K562 (cell line): Measurements from ENCODE around the gene ZNF318. TPM values are rescaled to one million over a fixed set of nuclear protein-coding genes. Genes with fewer than 3 reads are reported as not detected.

ENCODE experiments used
- ATAC-seq: fragments of 200-7000 bp; cut with Tn5 transposase; 3 replicates; pipeline ENCODE4 v1.9.1; 2020; ENCODE audit warnings: moderate library complexity
- BruUV-seq: library from RNA; stranded (reverse); fragments of 400-500 nt; replicated peaks from 2 replicates; lab custom pipeline; 2021; lab: Mats Ljungman, UMichigan
- CTCF ChIA-PET: fragments of 300-600 bp; formaldehyde crosslinking; extraction: SDS; loops from one replicate; lab custom pipeline; 2021; ENCODE audit warnings: low intra/inter-chr PET ratio; lab: Yijun Ruan, JAX
- POLR2A ChIA-PET: fragments of 300-600, 350-650 bp; sonication (Branson Sonifier 250); formaldehyde crosslinking; extraction: SDS; loops from one replicate; lab custom pipeline; 2021; ENCODE audit warnings: antibody characterized with exemption, inconsistent platforms; lab: Yijun Ruan, JAX
- DNase-seq, 4 experiments: peaks; one replicate each; pipeline versions ENCODE4 v3.0.0 to v3.0.0-alpha.2; 2011 to 2018; ENCODE audit warnings: low spot score in 3 of 4, mixed read lengths in 3 of 4; ENCODE audit errors: extremely low read depth in 1 of 4
- FAIRE-seq: peaks from 2 replicates; lab custom pipeline; 2011; peaks lifted over from hg19 to GRCh38; lab: Jason Lieb, UNC
- H2AFZ ChIP-seq: 2 replicates; pipeline ENCODE4 v1.6.0; 2011; ENCODE audit warnings: low read depth, low read length, control low read depth, inconsistent platforms
- H3K27ac ChIP-seq: fragments of 200-600 bp; 3 replicates; pipeline ENCODE4 v1.8.0; 2011; ENCODE audit warnings: low read depth, mild to moderate bottlenecking, control low read depth, inconsistent platforms, low read length, moderate library complexity, mixed read lengths; ENCODE audit errors: extremely low read depth
- H3K27me3 ChIP-seq, 2 experiments: fragments of 300-600 bp in 1 of 2; 2 replicates in 1 of 2; 3 replicates in 1 of 2; pipeline versions ENCODE4 v1.6.0 to v1.8.0; 2011; ENCODE audit warnings: inconsistent platforms in 2 of 2, low read length in 2 of 2, mild to moderate bottlenecking in 1 of 2, mixed read lengths in 1 of 2, moderate library complexity in 1 of 2; ENCODE audit not compliant: control insufficient read depth in 2 of 2, insufficient read depth in 2 of 2
- H3K36me3 ChIP-seq: fragments of 300-600 bp; 3 replicates; pipeline ENCODE4 v1.8.0; 2011; ENCODE audit warnings: mild to moderate bottlenecking, low read length, inconsistent platforms; ENCODE audit not compliant: control insufficient read depth, insufficient read depth
- H3K4me1 ChIP-seq, 2 experiments: fragments of 200-600 bp in 1 of 2; replicated peaks in 1 of 2; 2 replicates in 1 of 2; 3 replicates in 1 of 2; pipeline versions ENCODE4 v1.5.1 to v1.8.0; 2011; ENCODE audit warnings: inconsistent platforms in 2 of 2, low read length in 2 of 2, mild to moderate bottlenecking in 1 of 2, mixed read lengths in 1 of 2, moderate library complexity in 1 of 2; ENCODE audit not compliant: control insufficient read depth in 2 of 2, insufficient read depth in 2 of 2
- H3K4me2 ChIP-seq: 2 replicates; pipeline ENCODE4 v1.6.1; 2011; ENCODE audit warnings: low read length, control low read depth, inconsistent platforms, mixed read lengths; ENCODE audit not compliant: insufficient read depth
- H3K4me3 ChIP-seq: fragments of 200-600 bp; sonication (generic), shearing (Covaris generic); 2 replicates; pipeline ENCODE4 v1.5.1; 2016; ENCODE audit warnings: control low read depth, inconsistent platforms
- H3K79me2 ChIP-seq: fragments of 200-600 bp; 3 replicates; pipeline ENCODE4 v1.8.0; 2011; ENCODE audit warnings: low read length, inconsistent platforms; ENCODE audit not compliant: control insufficient read depth, insufficient read depth
- H3K9ac ChIP-seq, 2 experiments: 2 replicates each; pipeline versions ENCODE4 v1.6.0 to v1.6.1; 2011; ENCODE audit warnings: low read depth in 2 of 2, low read length in 2 of 2, control low read depth in 1 of 2, inconsistent platforms in 1 of 2, mild to moderate bottlenecking in 1 of 2, mixed read lengths in 1 of 2; ENCODE audit not compliant: insufficient read depth in 1 of 2
- H3K9me1 ChIP-seq: one replicate; pipeline ENCODE4 v1.6.0; 2011; ENCODE audit warnings: inconsistent platforms, mild to moderate bottlenecking, low read length, moderate library complexity; ENCODE audit not compliant: control insufficient read depth, insufficient read depth
- H3K9me3 ChIP-seq: replicated peaks from 2 replicates; pipeline ENCODE4 v1.5.1; 2011; ENCODE audit warnings: low read depth, low read length, inconsistent platforms; ENCODE audit not compliant: control insufficient read depth, insufficient read depth
- H4K20me1 ChIP-seq: replicated peaks from 2 replicates; pipeline ENCODE4 v1.6.1; 2011; ENCODE audit warnings: low read length, inconsistent platforms, mixed read lengths; ENCODE audit not compliant: control insufficient read depth, insufficient read depth
- FOSL1 ChIP-seq: fragments of 200-800 bp; sonication (Bioruptor generic); conservative IDR thresholded peaks from 2 replicates; pipeline ENCODE4 v1.6.1; 2016; ENCODE audit warnings: missing genetic modification characterization, missing compliant biosample characterization
- JUND ChIP-seq, 2 experiments: IDR thresholded peaks; 2 replicates in 1 of 2; 3 replicates in 1 of 2; pipeline ENCODE4 v1.6.1; 2011; ENCODE audit warnings: borderline replicate concordance in 2 of 2, low read depth in 2 of 2, low read length in 2 of 2, improper control_type of control experiment in 1 of 2, missing biosample characterization in 1 of 2, missing genetic modification characterization in 1 of 2, missing genetic modification reagents in 1 of 2
- TRIM28 ChIP-seq: fragments of 450-650 bp; IDR thresholded peaks from 2 replicates; pipeline ENCODE4 v1.6.1; 2017
- ZNF444 ChIP-seq: fragments of 250-450 bp; sonication (Bioruptor Pico); IDR thresholded peaks from 2 replicates; pipeline ENCODE4 v1.4.0; 2020; ENCODE audit warnings: mild to moderate bottlenecking, moderate library complexity
- WGBS: fragments of 100-300 bp; shearing (Covaris generic); methylation state at CpG from one replicate; pipeline ENCODE4 v1.1.6; 2016; ENCODE audit warnings: low coverage, mixed read lengths; ENCODE audit not compliant: insufficient coverage; ENCODE audit errors: missing lambda C conversion rate; 5-methylcytosine and 5-hydroxymethylcytosine counted together
- in situ Hi-C: fragments of 300-500 bp; cut with MboI; formaldehyde crosslinking; loops from 4 replicates; pipeline ENCODE4 v1.15.0; 2018; ENCODE audit warnings: inconsistent platforms, mixed read lengths
- intact Hi-C: fragments of 100-400 bp; cut with micrococcal nuclease; formaldehyde crosslinking; loops from 2 replicates; pipeline ENCODE4 v1.14.2; 2022
- polyA plus RNA-seq, 8 experiments: library from polyadenylated mRNA; depleted of rRNA in 4 of 8; stranded (reverse) in 5 of 8; unstranded in 3 of 8; fragments of >200 nt; fragmentation: Nextera tagmentation in 2 of 8; fragmentation: Illumina TruSeq in 1 of 8; extraction: Ambion mirVana in 2 of 8; extraction: Trizol in 1 of 8; gene quantifications; 2 replicates each; pipeline versions ENCODE4 v1.2.1 to v1.2.3, GENCODE V29; 2011 to 2014; ENCODE audit warnings: inconsistent platforms in 1 of 8, missing spikeins in 1 of 8
- total RNA-seq, 7 experiments: library from RNA; depleted of rRNA in 6 of 7; stranded (reverse); fragments of >200 nt in 6 of 7; fragmentation: Illumina TruSeq in 2 of 7; extraction: Trizol in 2 of 7; gene quantifications; 2 replicates each; pipeline versions ENCODE4 v1.2.1 to v1.2.3, GENCODE V29; 2011 to 2021; ENCODE audit warnings: low replicate concordance in 1 of 7
- TF ChIP-seq, protein P1 (sequence below): fragments of 250-450 bp; sonication (Bioruptor Pico); IDR thresholded peaks from 2 replicates; pipeline ENCODE4 v1.4.0; 2020
- TF ChIP-seq, protein P2 (sequence below): fragments of 450-650 bp; IDR thresholded peaks from 2 replicates; pipeline ENCODE4 v1.7.1; 2018; ENCODE audit warnings: mild to moderate bottlenecking, low read depth; ENCODE audit not compliant: partially characterized antibody

ZNF318 gene
- total and polyA plus RNA-seq, 9 of the 15 experiments (the other 6 are each of a cell fraction or from before 2014, with no cell fraction given) = 3.2 to 19.0 (median 9.2) TPM

DNA sequence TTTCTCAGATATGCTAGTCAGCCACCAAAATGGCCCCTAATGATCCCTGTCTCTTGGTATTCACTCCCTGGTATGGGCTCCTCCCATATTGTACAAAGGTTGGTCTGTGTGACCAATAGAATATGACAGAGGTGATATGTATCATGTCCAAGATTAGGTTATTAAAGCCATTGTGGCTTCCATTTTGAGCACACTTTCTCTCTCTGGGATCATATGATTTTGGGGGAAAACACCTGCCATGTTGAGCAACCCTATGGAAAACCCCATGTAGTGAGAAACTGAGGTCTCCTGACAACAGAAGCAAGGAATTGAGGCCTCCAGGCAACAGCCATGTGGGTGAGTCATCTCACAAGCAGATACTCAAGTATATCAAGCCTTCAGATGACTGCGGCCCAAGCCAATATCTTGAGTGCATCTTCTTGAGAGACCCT is 7.1 kb upstream of the ZNF318 start:
- Histone ChIP-seq H3K9me1 (no peaks in the 10 kb centered on the region), H3K9me3 (no peaks in the 10 kb centered on the region), H4K20me1 (no peaks in the 10 kb centered on the region), H3K9ac (no peak overlapping the region), H3K4me2 (no peak overlapping the region), H3K27me3 (peaks cover under 1 to 6% of the 10 kb centered on the region in 2 experiments; a peak in 2 of 5 replicates), H2AFZ (no peak overlapping the region; the same call in 1 of the 2 replicates), H3K4me1 (peaks cover 0 to 4% of the 10 kb centered on the region in 2 experiments; a peak in 2 of 5 replicates), H3K27ac (no peak overlapping the region), H3K79me2 (no peaks in the 10 kb centered on the region), H3K4me3 (no peak overlapping the region), H3K36me3 (no peaks in the 10 kb centered on the region)
- BruUV-seq = no TSS peak
- POLR2A ChIA-PET = interaction anchor here (1.0 to 4.4 kb wide), 4 partner anchors 8 to 68 kb away, joined by 3 to 18 read pairs (median 9); partner anchors contain the start of genes CRIP3 and ZNF318
- ATAC-seq = no peak
- no peak for FAIRE-seq
- 0% methylated on average over 1 of the region's 1 CpG for WGBS
- intact Hi-C loops = no loop called here
- in situ Hi-C loops = no loop called here
- CTCF ChIA-PET = no interaction called here
- DNase-seq = no peak
- TF ChIP-seq JUND (IDR thresholded peaks at IDR 0.05; ENCODE audit: borderline replicate concordance, low read depth, low read length) (peak; percentile 46; the same call in 1 of the 2 replicates), JUND (tag; IDR thresholded peaks at IDR 0.05; ENCODE audit: borderline replicate concordance, low read depth, low read length) (peak; percentile 54; the same call in 2 of the 3 replicates), TRIM28 (no peak), ZNF444 (CRISPR knock-in tag) (no peak), FOSL1 (tag) (peak; percentile 57)
- TF ChIP-seq, protein P1, sequence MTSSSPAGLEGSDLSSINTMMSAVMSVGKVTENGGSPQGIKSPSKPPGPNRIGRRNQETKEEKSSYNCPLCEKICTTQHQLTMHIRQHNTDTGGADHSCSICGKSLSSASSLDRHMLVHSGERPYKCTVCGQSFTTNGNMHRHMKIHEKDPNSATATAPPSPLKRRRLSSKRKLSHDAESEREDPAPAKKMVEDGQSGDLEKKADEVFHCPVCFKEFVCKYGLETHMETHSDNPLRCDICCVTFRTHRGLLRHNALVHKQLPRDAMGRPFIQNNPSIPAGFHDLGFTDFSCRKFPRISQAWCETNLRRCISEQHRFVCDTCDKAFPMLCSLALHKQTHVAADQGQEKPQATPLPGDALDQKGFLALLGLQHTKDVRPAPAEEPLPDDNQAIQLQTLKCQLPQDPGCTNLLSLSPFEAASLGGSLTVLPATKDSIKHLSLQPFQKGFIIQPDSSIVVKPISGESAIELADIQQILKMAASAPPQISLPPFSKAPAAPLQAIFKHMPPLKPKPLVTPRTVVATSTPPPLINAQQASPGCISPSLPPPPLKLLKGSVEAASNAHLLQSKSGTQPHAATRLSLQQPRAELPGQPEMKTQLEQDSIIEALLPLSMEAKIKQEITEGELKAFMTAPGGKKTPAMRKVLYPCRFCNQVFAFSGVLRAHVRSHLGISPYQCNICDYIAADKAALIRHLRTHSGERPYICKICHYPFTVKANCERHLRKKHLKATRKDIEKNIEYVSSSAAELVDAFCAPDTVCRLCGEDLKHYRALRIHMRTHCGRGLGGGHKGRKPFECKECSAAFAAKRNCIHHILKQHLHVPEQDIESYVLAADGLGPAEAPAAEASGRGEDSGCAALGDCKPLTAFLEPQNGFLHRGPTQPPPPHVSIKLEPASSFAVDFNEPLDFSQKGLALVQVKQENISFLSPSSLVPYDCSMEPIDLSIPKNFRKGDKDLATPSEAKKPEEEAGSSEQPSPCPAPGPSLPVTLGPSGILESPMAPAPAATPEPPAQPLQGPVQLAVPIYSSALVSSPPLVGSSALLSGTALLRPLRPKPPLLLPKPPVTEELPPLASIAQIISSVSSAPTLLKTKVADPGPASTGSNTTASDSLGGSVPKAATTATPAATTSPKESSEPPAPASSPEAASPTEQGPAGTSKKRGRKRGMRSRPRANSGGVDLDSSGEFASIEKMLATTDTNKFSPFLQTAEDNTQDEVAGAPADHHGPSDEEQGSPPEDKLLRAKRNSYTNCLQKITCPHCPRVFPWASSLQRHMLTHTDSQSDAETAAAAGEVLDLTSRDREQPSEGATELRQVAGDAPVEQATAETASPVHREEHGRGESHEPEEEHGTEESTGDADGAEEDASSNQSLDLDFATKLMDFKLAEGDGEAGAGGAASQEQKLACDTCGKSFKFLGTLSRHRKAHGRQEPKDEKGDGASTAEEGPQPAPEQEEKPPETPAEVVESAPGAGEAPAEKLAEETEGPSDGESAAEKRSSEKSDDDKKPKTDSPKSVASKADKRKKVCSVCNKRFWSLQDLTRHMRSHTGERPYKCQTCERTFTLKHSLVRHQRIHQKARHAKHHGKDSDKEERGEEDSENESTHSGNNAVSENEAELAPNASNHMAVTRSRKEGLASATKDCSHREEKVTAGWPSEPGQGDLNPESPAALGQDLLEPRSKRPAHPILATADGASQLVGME (CRISPR knock-in tag) = no peak
- TF ChIP-seq, protein P2, sequence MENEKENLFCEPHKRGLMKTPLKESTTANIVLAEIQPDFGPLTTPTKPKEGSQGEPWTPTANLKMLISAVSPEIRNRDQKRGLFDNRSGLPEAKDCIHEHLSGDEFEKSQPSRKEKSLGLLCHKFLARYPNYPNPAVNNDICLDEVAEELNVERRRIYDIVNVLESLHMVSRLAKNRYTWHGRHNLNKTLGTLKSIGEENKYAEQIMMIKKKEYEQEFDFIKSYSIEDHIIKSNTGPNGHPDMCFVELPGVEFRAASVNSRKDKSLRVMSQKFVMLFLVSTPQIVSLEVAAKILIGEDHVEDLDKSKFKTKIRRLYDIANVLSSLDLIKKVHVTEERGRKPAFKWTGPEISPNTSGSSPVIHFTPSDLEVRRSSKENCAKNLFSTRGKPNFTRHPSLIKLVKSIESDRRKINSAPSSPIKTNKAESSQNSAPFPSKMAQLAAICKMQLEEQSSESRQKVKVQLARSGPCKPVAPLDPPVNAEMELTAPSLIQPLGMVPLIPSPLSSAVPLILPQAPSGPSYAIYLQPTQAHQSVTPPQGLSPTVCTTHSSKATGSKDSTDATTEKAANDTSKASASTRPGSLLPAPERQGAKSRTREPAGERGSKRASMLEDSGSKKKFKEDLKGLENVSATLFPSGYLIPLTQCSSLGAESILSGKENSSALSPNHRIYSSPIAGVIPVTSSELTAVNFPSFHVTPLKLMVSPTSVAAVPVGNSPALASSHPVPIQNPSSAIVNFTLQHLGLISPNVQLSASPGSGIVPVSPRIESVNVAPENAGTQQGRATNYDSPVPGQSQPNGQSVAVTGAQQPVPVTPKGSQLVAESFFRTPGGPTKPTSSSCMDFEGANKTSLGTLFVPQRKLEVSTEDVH = no peak
